Measurements from ENCODE around the gene PFKFB4. TPM values are rescaled to one million over a fixed set of nuclear protein-coding genes. Genes with fewer than 3 reads are reported as not detected.

The PFKFB4 gene
- total and polyA plus RNA-seq, 2 experiments from 2014 or later: 9.5 to 14.1 TPM

DNA sequence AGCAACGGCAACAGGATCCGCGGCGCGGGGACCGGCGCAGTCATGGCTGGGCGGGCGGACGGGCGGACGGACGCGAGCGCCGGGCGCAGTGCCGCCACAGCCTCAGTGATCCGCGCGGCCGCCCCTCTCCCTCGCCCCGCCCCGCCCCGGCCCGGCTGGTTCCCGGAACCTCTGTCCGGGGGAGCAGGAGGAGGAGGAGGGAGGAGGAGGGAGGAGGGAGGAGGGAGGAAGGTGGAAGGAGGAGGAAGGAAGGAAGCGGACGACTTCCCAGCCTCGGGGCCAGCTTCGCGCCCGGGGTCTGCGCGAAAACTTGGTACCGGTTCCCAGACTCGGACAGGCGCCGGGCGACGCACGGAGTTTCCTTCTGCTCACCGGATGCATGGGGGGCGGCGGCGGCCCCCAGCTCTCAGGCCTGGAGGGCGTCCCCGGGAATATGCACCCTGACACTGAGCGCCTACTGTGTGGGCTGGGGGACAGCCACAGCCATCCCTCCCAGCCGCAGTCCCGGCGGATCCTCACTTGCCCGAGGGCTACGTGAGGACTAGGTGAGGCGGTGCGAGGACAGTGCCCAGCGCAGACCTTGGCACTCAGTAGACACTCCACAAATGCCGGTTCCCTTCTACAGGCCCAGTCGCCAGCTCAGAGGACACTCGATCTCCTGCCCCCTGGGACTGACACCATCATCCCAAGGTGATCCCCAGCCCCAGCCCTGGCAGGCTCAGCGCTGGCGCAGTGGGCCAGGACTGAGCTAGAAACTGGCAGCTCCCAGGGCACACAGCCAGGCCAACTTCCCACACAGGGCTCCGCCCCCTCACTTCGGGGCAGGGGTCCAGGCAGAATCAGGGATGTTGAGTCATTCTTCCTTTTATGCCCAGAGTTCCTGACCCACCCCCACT is 52.3 kb downstream of the PFKFB4 start, which contains the start of gene SHISA5:
Gene SHISA5, minus strand, starts transcription at position 124 of the 896 bp plus-strand sequence. Its CDS starts 80 bp downstream, at position 44.
- Histone ChIP-seq H3K4me3 (peak within 1 kb of the TSS; percentile 51), H3K79me2 (peaks cover 13% of the 10 kb centered on the region), H3K27me3 (no peaks in the 10 kb centered on the region), H2AFZ (peak within 1 kb of the TSS; percentile 91), H4K20me1 (ENCODE audit: insufficient read depth, poor library complexity, severe bottlenecking) (no peaks in the 10 kb centered on the region), H3K4me2 (peak within 1 kb of the TSS; percentile 99), H3K36me3 (replicated peaks; ENCODE audit: insufficient read depth, low read depth) (no peaks in the 10 kb centered on the region), H3K9me2 (replicated peaks; ENCODE audit: insufficient read depth) (no peaks in the 10 kb centered on the region), H3K9me3 (ENCODE audit: low read depth) (no peaks in the 10 kb centered on the region), H3K27ac (peak within 1 kb of the TSS; percentile 86), H3K4me1 (ENCODE audit: insufficient read depth) (peaks cover 13% of the 10 kb centered on the region)
- WGBS (ENCODE audit: low lambda C conversion rate, missing lambda C conversion rate): 28% methylated on average over 22 of the region's 66 CpGs
- DNase-seq (ENCODE audit: low spot score): peak; percentile 78
- TF ChIP-seq, protein P1, sequence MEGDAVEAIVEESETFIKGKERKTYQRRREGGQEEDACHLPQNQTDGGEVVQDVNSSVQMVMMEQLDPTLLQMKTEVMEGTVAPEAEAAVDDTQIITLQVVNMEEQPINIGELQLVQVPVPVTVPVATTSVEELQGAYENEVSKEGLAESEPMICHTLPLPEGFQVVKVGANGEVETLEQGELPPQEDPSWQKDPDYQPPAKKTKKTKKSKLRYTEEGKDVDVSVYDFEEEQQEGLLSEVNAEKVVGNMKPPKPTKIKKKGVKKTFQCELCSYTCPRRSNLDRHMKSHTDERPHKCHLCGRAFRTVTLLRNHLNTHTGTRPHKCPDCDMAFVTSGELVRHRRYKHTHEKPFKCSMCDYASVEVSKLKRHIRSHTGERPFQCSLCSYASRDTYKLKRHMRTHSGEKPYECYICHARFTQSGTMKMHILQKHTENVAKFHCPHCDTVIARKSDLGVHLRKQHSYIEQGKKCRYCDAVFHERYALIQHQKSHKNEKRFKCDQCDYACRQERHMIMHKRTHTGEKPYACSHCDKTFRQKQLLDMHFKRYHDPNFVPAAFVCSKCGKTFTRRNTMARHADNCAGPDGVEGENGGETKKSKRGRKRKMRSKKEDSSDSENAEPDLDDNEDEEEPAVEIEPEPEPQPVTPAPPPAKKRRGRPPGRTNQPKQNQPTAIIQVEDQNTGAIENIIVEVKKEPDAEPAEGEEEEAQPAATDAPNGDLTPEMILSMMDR (IDR thresholded peaks at IDR 0.05; ENCODE audit: poor library complexity): no peak

DNA sequence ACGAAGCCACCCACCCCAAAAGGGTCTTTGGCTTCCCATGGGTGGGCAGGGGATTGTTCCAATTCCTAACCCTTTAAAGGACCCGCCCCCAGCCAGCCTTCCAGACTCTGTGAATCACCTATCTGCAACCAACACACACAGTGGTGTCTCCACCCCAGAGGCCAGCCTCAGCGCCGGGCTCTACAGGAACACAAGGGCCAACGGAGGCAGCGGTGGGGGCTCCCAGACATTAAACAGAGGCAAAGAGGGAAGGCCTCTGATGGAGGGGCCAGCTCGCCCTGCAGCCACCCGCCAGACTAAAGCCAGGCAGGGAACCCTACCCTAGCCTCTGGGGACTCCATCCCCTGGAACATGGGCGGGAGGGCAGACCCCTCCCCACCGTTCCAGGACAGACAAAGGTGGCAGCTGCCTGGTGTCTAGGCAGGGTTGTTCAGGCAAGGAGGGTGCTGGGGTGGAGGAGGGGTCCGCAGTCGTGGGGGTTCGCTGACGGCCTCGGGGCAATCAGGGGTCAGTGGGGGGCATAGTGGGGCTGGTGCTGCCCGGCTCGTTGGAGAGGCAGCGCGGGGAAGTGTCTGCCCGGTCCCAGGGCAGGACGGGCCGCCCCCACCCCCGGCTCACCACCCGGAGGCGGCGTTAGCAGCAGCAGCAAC is 53.1 kb downstream of the PFKFB4 start:
- peak; percentile 72 for DNase-seq (ENCODE audit: low spot score)
- H4K20me1 ChIP-seq (ENCODE audit: insufficient read depth, poor library complexity, severe bottlenecking): no peaks in the 10 kb centered on the region
- 7% methylated on average over 12 of the region's 26 CpGs for WGBS (ENCODE audit: low lambda C conversion rate, missing lambda C conversion rate)
- H3K4me1 ChIP-seq (ENCODE audit: insufficient read depth): peaks cover 13% of the 10 kb centered on the region
- no peaks in the 10 kb centered on the region for H3K27me3 ChIP-seq
- peak overlapping the region; percentile 99 for H3K4me2 ChIP-seq
- peak overlapping the region; percentile 51 for H3K4me3 ChIP-seq
- H2AFZ ChIP-seq: peak overlapping the region; percentile 91
- peak overlapping the region; percentile 86 for H3K27ac ChIP-seq
- peaks cover 13% of the 10 kb centered on the region for H3K79me2 ChIP-seq
- no peaks in the 10 kb centered on the region for H3K9me2 ChIP-seq (replicated peaks; ENCODE audit: insufficient read depth)
- H3K36me3 ChIP-seq (replicated peaks; ENCODE audit: insufficient read depth, low read depth): no peaks in the 10 kb centered on the region
- TF ChIP-seq EZH2 (IDR thresholded peaks at IDR 0.05; ENCODE audit: borderline replicate concordance): no peak
- TF ChIP-seq EZH2phosphoT487 (IDR thresholded peaks at IDR 0.05; ENCODE audit: low read depth, severe bottlenecking, unreplicated experiment): no peak
- TF ChIP-seq, protein P1 (IDR thresholded peaks at IDR 0.05; ENCODE audit: poor library complexity): no peak
- H3K9me3 ChIP-seq (ENCODE audit: low read depth): no peaks in the 10 kb centered on the region

DNA sequence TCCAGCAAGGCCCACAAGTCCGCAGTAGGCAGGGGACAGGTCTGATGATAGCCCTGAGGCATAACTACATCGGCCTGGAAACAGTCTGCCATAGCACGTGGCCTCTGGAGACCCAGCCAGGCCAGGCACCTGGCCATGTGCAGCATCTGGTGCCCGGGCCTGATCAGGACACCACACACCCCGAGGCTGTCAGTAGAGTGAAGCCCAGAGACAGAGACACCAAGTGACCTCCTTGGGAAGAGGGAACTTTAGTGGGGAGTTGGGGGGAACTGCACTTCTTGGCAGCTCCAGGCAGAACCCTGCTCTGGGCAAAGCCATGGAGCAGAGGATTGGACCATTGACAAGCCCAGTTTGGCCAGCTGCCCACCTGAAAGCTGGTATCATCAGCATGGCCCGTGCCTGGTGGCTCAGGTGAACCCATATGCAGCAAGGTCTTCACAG is 53.9 kb downstream of the PFKFB4 start:
- Histone ChIP-seq H3K27ac (peak overlapping the region; percentile 86), H3K4me1 (ENCODE audit: insufficient read depth) (peaks cover 13% of the 10 kb centered on the region), H4K20me1 (ENCODE audit: insufficient read depth, poor library complexity, severe bottlenecking) (no peaks in the 10 kb centered on the region), H3K27me3 (no peaks in the 10 kb centered on the region), H3K9me3 (ENCODE audit: low read depth) (no peaks in the 10 kb centered on the region), H3K79me2 (peaks cover 13% of the 10 kb centered on the region), H3K36me3 (replicated peaks; ENCODE audit: insufficient read depth, low read depth) (no peaks in the 10 kb centered on the region), H3K4me2 (peak overlapping the region; percentile 99), H3K9me2 (replicated peaks; ENCODE audit: insufficient read depth) (no peaks in the 10 kb centered on the region), H3K4me3 (no peak overlapping the region), H2AFZ (no peak overlapping the region)
- DNase-seq (ENCODE audit: low spot score): no peak
- TF ChIP-seq EZH2 (IDR thresholded peaks at IDR 0.05; ENCODE audit: borderline replicate concordance): no peak
- TF ChIP-seq, protein P1 (IDR thresholded peaks at IDR 0.05; ENCODE audit: poor library complexity): no peak
- TF ChIP-seq EZH2phosphoT487 (IDR thresholded peaks at IDR 0.05; ENCODE audit: low read depth, severe bottlenecking, unreplicated experiment): no peak
- WGBS (ENCODE audit: low lambda C conversion rate, missing lambda C conversion rate): 87% methylated on average over 6 of the region's 6 CpGs

Measured in hepatocyte (in vitro differentiated cells).